Measurements from ENCODE around the gene RMI2.

The RMI2 gene

GRCh38 chr16:11386791-11387546 is 41.7 kb downstream of the RMI2 start:
- no peak for DNase-seq

- no peak for DNase-seq
Observed at GRCh38 chr16:11389083-11389482, 43.8 kb downstream of the RMI2 start.

DNA sequence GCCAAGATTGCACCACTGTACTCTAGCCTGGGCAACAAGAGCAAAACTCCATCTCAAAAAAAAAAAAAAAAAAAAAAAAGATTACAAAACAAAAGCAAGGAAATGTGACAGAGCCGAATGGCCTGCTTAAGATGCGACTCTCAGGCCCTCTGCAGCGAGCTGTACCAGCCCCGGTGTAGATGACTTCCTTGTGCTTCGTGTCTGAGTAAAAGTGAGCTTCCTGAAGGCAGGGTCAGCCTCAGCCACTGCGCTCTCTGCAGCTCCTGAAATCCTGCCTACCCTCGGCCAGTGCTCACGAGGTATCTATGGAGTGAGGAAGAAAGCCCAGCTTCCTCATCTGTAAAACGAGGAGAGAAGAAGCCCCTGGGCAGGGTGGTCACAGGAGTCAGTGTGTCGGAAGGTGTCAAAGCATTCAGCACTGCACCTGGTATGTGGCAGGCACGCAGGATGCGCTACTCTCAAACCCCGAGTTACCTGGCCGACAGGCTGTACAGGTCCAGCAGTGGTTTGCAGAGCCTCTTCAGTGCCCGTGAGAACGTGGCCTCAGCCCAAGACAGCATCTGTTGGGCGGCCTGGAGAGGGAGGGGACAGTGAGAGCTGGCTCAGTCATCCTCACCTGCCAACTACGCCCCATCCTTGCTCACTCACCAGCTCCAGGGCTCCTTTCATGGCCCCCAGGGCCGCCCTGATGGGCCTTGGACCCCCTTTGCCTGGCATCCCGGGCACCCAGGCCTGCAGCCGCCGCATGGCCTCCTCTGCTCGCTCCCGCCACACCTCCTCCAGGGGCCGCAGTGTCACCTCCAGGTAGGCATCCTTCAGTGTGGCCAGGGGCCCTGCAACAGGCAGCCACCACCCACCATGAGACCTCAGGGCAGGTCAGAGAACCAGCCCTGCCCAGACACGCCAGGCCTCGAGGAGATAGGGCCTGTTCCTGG is 44.6 kb downstream of the RMI2 start:
- no peak for DNase-seq

DNA sequence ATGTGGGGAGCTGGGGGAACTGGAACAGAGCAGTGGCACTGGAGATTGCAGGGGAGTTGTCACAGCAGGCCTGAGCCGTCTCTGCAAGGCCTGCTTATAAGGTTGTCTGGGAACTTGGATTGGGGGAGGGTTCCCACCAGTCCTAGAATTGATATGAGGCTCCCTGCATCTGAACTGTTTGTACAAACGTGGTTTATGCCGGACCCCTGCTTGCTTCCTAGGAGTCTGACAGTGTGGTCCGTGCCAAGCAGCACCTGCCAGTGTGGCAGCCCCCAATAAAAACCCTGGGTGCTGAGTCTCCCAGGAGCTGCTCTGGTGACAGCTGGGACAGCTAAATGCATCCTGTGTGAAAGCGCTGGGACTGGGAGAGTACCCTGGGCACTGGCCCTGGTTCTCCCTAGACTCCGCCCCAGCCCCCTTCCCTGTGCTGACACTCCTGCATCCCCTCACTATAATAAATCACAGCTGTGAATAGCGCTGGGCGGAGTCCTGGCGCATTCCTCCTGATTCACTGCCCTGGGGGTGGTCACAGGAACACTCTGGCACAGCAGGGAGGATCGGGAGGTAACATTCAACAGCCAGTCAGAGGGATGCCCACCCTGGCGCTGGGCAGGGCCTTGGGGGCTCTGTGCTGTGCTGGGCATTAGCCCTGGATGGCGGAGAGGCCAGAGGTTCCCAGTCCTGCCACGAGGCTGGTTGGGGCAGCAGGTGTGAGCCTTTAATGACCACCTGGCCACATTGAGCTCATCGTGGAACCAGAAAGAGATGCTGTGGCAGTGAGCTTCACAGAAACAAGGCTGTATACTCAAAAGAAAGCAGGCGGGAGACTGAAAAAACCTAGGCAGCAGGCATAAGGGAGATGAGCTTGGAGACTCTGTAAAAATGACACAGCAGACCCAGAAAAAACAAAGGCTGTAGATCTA is 45.6 kb downstream of the RMI2 start:
- peak; percentile 76 for DNase-seq

GRCh38 chr16:11391576-11391975 is 46.3 kb downstream of the RMI2 start:
- DNase-seq = peak; percentile 81

GRCh38 chr16:11392041-11392581 is 46.9 kb downstream of the RMI2 start:
- no peak for DNase-seq

- DNase-seq = no peak
Observed at GRCh38 chr16:11393366-11393765, 48.1 kb downstream of the RMI2 start.

DNA sequence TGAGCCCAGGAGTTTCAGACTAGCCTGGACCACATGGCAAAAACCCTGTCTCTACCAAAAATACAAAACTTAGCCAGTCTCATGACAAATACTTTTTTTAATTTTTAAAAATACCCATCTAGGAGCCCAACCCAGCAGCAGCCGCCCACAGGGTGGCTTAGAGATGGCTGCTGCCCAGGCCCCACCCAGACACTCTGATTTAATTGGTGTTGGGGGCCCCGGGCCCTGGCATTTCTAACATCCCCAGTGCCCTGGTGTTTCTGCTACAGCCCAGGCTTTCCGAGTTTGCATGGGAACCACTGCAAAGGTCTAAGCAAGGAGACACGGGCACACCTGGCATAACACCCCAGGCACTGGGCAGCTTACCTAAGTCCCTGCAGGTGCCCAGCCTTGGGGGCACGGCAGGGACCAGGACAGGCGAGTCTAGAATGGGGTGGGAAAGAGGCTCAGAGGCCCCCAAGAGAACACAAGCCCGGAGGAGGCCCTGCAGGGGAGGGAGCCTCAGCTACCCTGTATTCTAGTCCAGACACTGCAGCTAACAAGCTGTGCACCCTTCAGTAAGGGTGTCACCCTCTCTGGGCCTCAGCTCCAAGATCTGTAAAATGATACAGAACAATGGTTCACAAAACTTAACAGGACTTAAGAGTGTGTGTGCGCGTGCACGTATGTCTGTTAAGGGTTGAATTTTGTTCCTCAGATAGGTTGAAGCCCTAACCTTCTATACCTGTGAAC is 48.8 kb downstream of the RMI2 start:
- no peak for DNase-seq

- DNase-seq = no peak
Observed at GRCh38 chr16:11394593-11394960, 49.3 kb downstream of the RMI2 start.

- DNase-seq = no peak
Observed at GRCh38 chr16:11395008-11395948, 50.0 kb downstream of the RMI2 start.

GRCh38 chr16:11395949-11396240 is 50.6 kb downstream of the RMI2 start:
- no peak for DNase-seq

GRCh38 chr16:11396241-11397048 is 51.2 kb downstream of the RMI2 start:
- peak; percentile 49 for DNase-seq

- DNase-seq = no peak
Observed at GRCh38 chr16:11398136-11398535, 52.9 kb downstream of the RMI2 start.

- no peak for DNase-seq
Observed at GRCh38 chr16:11398851-11399250, 53.6 kb downstream of the RMI2 start.

GRCh38 chr16:11399261-11399831 is 54.1 kb downstream of the RMI2 start:
- no peak for DNase-seq

DNA sequence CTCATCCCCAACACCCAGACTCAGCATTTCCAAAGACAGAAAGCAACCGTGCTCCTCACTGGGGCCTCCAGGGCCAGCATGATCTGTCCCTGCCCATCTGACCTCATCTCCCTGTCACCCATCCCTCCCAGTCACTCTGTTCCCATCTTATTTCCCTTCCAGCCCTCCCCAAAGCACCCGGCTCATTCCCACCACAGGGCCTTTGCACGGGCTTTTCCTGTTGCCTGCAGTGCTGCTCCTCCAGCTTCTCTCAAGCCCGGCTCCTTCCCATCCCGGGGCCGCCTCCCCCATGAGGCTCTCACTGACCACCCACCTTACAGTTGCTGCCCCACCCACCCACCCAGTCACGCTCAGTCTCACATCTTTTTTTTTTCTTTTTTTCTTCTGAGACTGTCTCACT is 54.8 kb downstream of the RMI2 start:
- DNase-seq = no peak
